SK-N-SH (cell line): ENCODE results near the gene ARCN1.

ENCODE experiments used
- CTCF ChIP-seq: fragments of 200-600 bp; sonication (generic); IDR thresholded peaks from 2 replicates; pipeline ENCODE4 v1.6.1; 2017; ENCODE audit warnings: antibody characterized with exemption, mild to moderate bottlenecking, moderate library complexity
- EP300 ChIP-seq, 2 experiments: IDR thresholded peaks; 2 replicates each; pipeline versions ENCODE4 v1.4.0 to v1.6.1; 2012; ENCODE audit warnings: borderline replicate concordance in 1 of 2, low read depth in 1 of 2, low read length in 1 of 2
- EZH2phosphoT487 ChIP-seq: fragments of 200-600 bp; sonication (generic); IDR thresholded peaks from 2 replicates; pipeline ENCODE4 v1.6.1; 2017; ENCODE audit warnings: low read depth, mixed run types, mild to moderate bottlenecking, antibody characterized with exemption, moderate library complexity, borderline replicate concordance
- GABPA ChIP-seq: IDR thresholded peaks from 2 replicates; pipeline ENCODE4 v1.4.0; 2012; ENCODE audit warnings: low read depth, mild to moderate bottlenecking
- IRF3 ChIP-seq: fragments of 150-350 bp; IDR thresholded peaks from 2 replicates; pipeline ENCODE4 v1.6.1; 2016; ENCODE audit warnings: mild to moderate bottlenecking, low read depth, low read length
- POLR2AphosphoS5 ChIP-seq: IDR thresholded peaks from 2 replicates; pipeline ENCODE4 v1.6.1; 2012; ENCODE audit warnings: low read depth, low read length
- RAD21 ChIP-seq: IDR thresholded peaks from 2 replicates; pipeline ENCODE4 v1.6.1; 2012; ENCODE audit warnings: mild to moderate bottlenecking, low read length
- RFX5 ChIP-seq: IDR thresholded peaks from 2 replicates; pipeline ENCODE4 v1.6.1; 2012; ENCODE audit warnings: mild to moderate bottlenecking, improper control_type of control experiment, low read length
- USF1 ChIP-seq: IDR thresholded peaks from 2 replicates; pipeline ENCODE4 v1.4.0; 2012; ENCODE audit warnings: low read depth, borderline replicate concordance
- TF ChIP-seq, protein P1 (sequence below): fragments of 150-350 bp; IDR thresholded peaks from 2 replicates; pipeline ENCODE4 v1.6.1; 2017; ENCODE audit warnings: antibody characterized with exemption, low read length, low read depth, borderline replicate concordance
- TF ChIP-seq, protein P2 (sequence below): IDR thresholded peaks from 2 replicates; pipeline ENCODE4 v1.6.1; 2012; ENCODE audit warnings: mild to moderate bottlenecking, low read depth, low read length, moderate library complexity
- TF ChIP-seq, protein P3 (sequence below): IDR thresholded peaks from 2 replicates; pipeline ENCODE4; 2012

GRCh38 chr11:118644496-118644895, 72.3 kb downstream of the ARCN1 start:
- TF ChIP-seq CTCF = no peak
- no peak for TF ChIP-seq IRF3
- no peak for TF ChIP-seq USF1
- no peak for TF ChIP-seq POLR2AphosphoS5
- TF ChIP-seq EP300 (IDR thresholded peaks at IDR 0.05; ENCODE audit: borderline replicate concordance in 1 of 2, low read depth in 1 of 2, low read length in 1 of 2) = no peak
- TF ChIP-seq EZH2phosphoT487 = no peak
- TF ChIP-seq, protein P1, sequence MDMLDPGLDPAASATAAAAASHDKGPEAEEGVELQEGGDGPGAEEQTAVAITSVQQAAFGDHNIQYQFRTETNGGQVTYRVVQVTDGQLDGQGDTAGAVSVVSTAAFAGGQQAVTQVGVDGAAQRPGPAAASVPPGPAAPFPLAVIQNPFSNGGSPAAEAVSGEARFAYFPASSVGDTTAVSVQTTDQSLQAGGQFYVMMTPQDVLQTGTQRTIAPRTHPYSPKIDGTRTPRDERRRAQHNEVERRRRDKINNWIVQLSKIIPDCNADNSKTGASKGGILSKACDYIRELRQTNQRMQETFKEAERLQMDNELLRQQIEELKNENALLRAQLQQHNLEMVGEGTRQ = no peak
- no peak for TF ChIP-seq GABPA
- TF ChIP-seq, protein P2, sequence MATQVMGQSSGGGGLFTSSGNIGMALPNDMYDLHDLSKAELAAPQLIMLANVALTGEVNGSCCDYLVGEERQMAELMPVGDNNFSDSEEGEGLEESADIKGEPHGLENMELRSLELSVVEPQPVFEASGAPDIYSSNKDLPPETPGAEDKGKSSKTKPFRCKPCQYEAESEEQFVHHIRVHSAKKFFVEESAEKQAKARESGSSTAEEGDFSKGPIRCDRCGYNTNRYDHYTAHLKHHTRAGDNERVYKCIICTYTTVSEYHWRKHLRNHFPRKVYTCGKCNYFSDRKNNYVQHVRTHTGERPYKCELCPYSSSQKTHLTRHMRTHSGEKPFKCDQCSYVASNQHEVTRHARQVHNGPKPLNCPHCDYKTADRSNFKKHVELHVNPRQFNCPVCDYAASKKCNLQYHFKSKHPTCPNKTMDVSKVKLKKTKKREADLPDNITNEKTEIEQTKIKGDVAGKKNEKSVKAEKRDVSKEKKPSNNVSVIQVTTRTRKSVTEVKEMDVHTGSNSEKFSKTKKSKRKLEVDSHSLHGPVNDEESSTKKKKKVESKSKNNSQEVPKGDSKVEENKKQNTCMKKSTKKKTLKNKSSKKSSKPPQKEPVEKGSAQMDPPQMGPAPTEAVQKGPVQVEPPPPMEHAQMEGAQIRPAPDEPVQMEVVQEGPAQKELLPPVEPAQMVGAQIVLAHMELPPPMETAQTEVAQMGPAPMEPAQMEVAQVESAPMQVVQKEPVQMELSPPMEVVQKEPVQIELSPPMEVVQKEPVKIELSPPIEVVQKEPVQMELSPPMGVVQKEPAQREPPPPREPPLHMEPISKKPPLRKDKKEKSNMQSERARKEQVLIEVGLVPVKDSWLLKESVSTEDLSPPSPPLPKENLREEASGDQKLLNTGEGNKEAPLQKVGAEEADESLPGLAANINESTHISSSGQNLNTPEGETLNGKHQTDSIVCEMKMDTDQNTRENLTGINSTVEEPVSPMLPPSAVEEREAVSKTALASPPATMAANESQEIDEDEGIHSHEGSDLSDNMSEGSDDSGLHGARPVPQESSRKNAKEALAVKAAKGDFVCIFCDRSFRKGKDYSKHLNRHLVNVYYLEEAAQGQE = no peak
- no peak for TF ChIP-seq RAD21
- TF ChIP-seq, protein P3, sequence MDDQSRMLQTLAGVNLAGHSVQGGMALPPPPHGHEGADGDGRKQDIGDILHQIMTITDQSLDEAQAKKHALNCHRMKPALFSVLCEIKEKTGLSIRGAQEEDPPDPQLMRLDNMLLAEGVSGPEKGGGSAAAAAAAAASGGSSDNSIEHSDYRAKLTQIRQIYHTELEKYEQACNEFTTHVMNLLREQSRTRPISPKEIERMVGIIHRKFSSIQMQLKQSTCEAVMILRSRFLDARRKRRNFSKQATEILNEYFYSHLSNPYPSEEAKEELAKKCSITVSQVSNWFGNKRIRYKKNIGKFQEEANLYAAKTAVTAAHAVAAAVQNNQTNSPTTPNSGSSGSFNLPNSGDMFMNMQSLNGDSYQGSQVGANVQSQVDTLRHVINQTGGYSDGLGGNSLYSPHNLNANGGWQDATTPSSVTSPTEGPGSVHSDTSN = no peak
- no peak for TF ChIP-seq RFX5
